IMR-90 (cell line): ENCODE measurements around the gene SLC7A6. TPM values are rescaled to one million over a fixed set of nuclear protein-coding genes. Genes with fewer than 3 reads are reported as not detected.

Source experiments
- ATAC-seq: fragments of 200-7000 bp; cut with Tn5 transposase; 2 replicates; pipeline ENCODE4 v1.9.1; 2020; ENCODE audit warnings: low read depth, mild to moderate bottlenecking, moderate library complexity
- BruUV-seq: library from RNA; stranded (reverse); fragments of 400-500 nt; replicated peaks from 2 replicates; lab custom pipeline; 2021; lab: Mats Ljungman, UMichigan
- CTCF ChIA-PET: fragments of 300-600 bp; formaldehyde crosslinking; extraction: SDS; loops from one replicate; lab custom pipeline; 2021; ENCODE audit warnings: antibody characterized with exemption; lab: Yijun Ruan, JAX
- POLR2A ChIA-PET: fragments of 300-600 bp; sonication (Branson Sonifier 250); formaldehyde crosslinking; loops from one replicate; lab custom pipeline; 2022; ENCODE audit warnings: antibody characterized with exemption; ENCODE audit not compliant: unreplicated experiment; lab: Charles Lee
- DNase-seq: peaks from one replicate; pipeline ENCODE4 v3.0.0; 2013
- H2AFZ ChIP-seq: replicated peaks from 2 replicates; pipeline ENCODE3; 2013; ENCODE audit warnings: low read length, mild to moderate bottlenecking; ENCODE audit not compliant: poor library complexity
- H2AK5ac ChIP-seq: 2 replicates; pipeline ENCODE4 v1.6.1; 2013; ENCODE audit warnings: low read depth, low read length, inconsistent platforms
- H2AK9ac ChIP-seq: replicated peaks from 2 replicates; pipeline ENCODE3; 2013; ENCODE audit warnings: mild to moderate bottlenecking, low read depth, low read length, moderate library complexity; ENCODE audit not compliant: poor library complexity
- H2BK120ac ChIP-seq: 2 replicates; pipeline ENCODE4 v1.6.1; 2013; ENCODE audit warnings: low read depth, low read length, inconsistent platforms
- H2BK15ac ChIP-seq: 3 replicates; pipeline ENCODE4 v1.6.1; 2013; ENCODE audit warnings: low read depth, low read length, inconsistent platforms
- H2BK20ac ChIP-seq: 2 replicates; pipeline ENCODE4 v1.6.1; 2013; ENCODE audit warnings: low read depth, mild to moderate bottlenecking, inconsistent platforms, low read length, moderate library complexity
- H2BK5ac ChIP-seq: 2 replicates; pipeline ENCODE4 v1.6.1; 2013; ENCODE audit warnings: mild to moderate bottlenecking, low read depth, low read length, inconsistent platforms; ENCODE audit not compliant: poor library complexity, severe bottlenecking
- H3K14ac ChIP-seq: replicated peaks from 2 replicates; pipeline ENCODE4 v1.6.1; 2013; ENCODE audit warnings: low read depth, low read length, inconsistent platforms
- H3K18ac ChIP-seq: 2 replicates; pipeline ENCODE4 v1.6.1; 2013; ENCODE audit warnings: low read depth, low read length, control low read depth
- H3K23ac ChIP-seq: 2 replicates; pipeline ENCODE4 v1.6.1; 2013; ENCODE audit warnings: low read depth, low read length, inconsistent platforms
- H3K27ac ChIP-seq: 2 replicates; pipeline ENCODE4 v1.5.1; 2013; ENCODE audit warnings: mild to moderate bottlenecking, control low read depth, low read length; ENCODE audit not compliant: insufficient read depth
- H3K27me3 ChIP-seq: 2 replicates; pipeline ENCODE4 v1.6.1; 2013; ENCODE audit warnings: low read length; ENCODE audit not compliant: control insufficient read depth, insufficient read depth
- H3K36me3 ChIP-seq: 2 replicates; pipeline ENCODE4 v1.6.1; 2013; ENCODE audit warnings: low read length, mixed read lengths; ENCODE audit not compliant: control insufficient read depth, insufficient read depth
- H3K4ac ChIP-seq: 2 replicates; pipeline ENCODE4 v1.6.1; 2013; ENCODE audit warnings: low read depth, low read length, inconsistent platforms
- H3K4me1 ChIP-seq: 2 replicates; pipeline ENCODE4 v1.6.1; 2013; ENCODE audit warnings: low read length, mixed read lengths; ENCODE audit not compliant: control insufficient read depth, insufficient read depth
- H3K4me2 ChIP-seq: 2 replicates; pipeline ENCODE4 v1.6.1; 2013; ENCODE audit warnings: low read depth, mild to moderate bottlenecking, control low read depth, low read length, moderate library complexity
- H3K4me3 ChIP-seq: 2 replicates; pipeline ENCODE4 v1.5.1; 2013; ENCODE audit warnings: low read depth, mild to moderate bottlenecking, control low read depth, low read length, moderate library complexity; ENCODE audit not compliant: insufficient read depth
- H3K56ac ChIP-seq: 2 replicates; pipeline ENCODE4 v1.6.1; 2013; ENCODE audit warnings: low read length, inconsistent platforms; ENCODE audit not compliant: insufficient read depth; ENCODE audit errors: extremely low read depth
- H3K79me1 ChIP-seq, 2 experiments: 2 replicates each; pipeline ENCODE4 v1.6.1; 2013; ENCODE audit warnings: low read length in 2 of 2, inconsistent platforms in 1 of 2, low read depth in 1 of 2
- H3K9ac ChIP-seq: 2 replicates; pipeline ENCODE4 v1.6.1; 2013; ENCODE audit warnings: low read depth, low read length, control low read depth
- H3K9me1 ChIP-seq: 2 replicates; pipeline ENCODE4 v1.6.1; 2013; ENCODE audit warnings: low read length, inconsistent platforms; ENCODE audit not compliant: insufficient read depth
- H3K9me3 ChIP-seq: 2 replicates; pipeline ENCODE4 v1.6.1; 2013; ENCODE audit warnings: low read length; ENCODE audit not compliant: control insufficient read depth, insufficient read depth
- H4K20me1 ChIP-seq: 2 replicates; pipeline ENCODE4 v1.6.1; 2013; ENCODE audit warnings: low read length, inconsistent platforms; ENCODE audit not compliant: insufficient read depth
- H4K5ac ChIP-seq: 2 replicates; pipeline ENCODE4 v1.6.1; 2013; ENCODE audit warnings: mild to moderate bottlenecking, low read depth, low read length, control low read depth
- H4K8ac ChIP-seq, 2 experiments: 2 replicates each; pipeline ENCODE4 v1.6.1; 2013; ENCODE audit warnings: low read depth in 2 of 2, low read length in 2 of 2, control low read depth in 1 of 2, inconsistent platforms in 1 of 2
- H4K91ac ChIP-seq: 2 replicates; pipeline ENCODE4 v1.6.1; 2013; ENCODE audit warnings: low read depth, low read length, inconsistent platforms; ENCODE audit not compliant: insufficient read depth
- BHLHE40 ChIP-seq: fragments of 150-350 bp; IDR thresholded peaks from 2 replicates; pipeline ENCODE4 v1.6.1; 2016; ENCODE audit warnings: mild to moderate bottlenecking, low read depth, low read length
- CEBPB ChIP-seq: IDR thresholded peaks from 2 replicates; pipeline ENCODE4 v1.6.1; 2012; ENCODE audit warnings: low read depth, low read length, improper control_type of control experiment
- CHD1 ChIP-seq: IDR thresholded peaks from 2 replicates; pipeline ENCODE4 v1.6.1; 2012; ENCODE audit warnings: low read depth, low read length, improper control_type of control experiment
- MAFK ChIP-seq: IDR thresholded peaks from 2 replicates; pipeline ENCODE4 v1.6.1; 2012; ENCODE audit warnings: low read depth, low read length, improper control_type of control experiment
- MAZ ChIP-seq: IDR thresholded peaks from 2 replicates; pipeline ENCODE4 v1.6.1; 2012; ENCODE audit warnings: low read depth, mild to moderate bottlenecking, low read length, improper control_type of control experiment, moderate library complexity, borderline replicate concordance
- MXI1 ChIP-seq: IDR thresholded peaks from 2 replicates; pipeline ENCODE4 v1.6.1; 2012; ENCODE audit warnings: low read depth, mild to moderate bottlenecking, low read length, moderate library complexity, borderline replicate concordance
- NFE2L2 ChIP-seq: fragments of 150-350 bp; IDR thresholded peaks from 2 replicates; pipeline ENCODE4 v1.6.1; 2016; ENCODE audit warnings: low read depth, mild to moderate bottlenecking, low read length
- POLR2A ChIP-seq: IDR thresholded peaks from 2 replicates; pipeline ENCODE4 v1.6.1; 2012; ENCODE audit warnings: mild to moderate bottlenecking, low read depth, low read length
- RCOR1 ChIP-seq: IDR thresholded peaks from 2 replicates; pipeline ENCODE4 v1.6.1; 2012; ENCODE audit warnings: mild to moderate bottlenecking, low read length, improper control_type of control experiment; ENCODE audit not compliant: insufficient replicate concordance
- RFX5 ChIP-seq: IDR thresholded peaks from 2 replicates; pipeline ENCODE4 v1.8.0; 2012; ENCODE audit warnings: low read depth, mild to moderate bottlenecking, low read length, moderate library complexity
- SMC3 ChIP-seq: fragments of 150-350 bp; IDR thresholded peaks from 2 replicates; pipeline ENCODE4 v1.6.1; 2016; ENCODE audit warnings: low read depth, mild to moderate bottlenecking, antibody characterized with exemption, low read length, moderate library complexity
- WGBS, 2 experiments: methylation state at CpG; one replicate each; pipeline versions ENCODE4 v1.1.5 to v1.1.7; 2013; ENCODE audit warnings: missing lambda C conversion rate in 2 of 2; ENCODE audit not compliant: insufficient read length in 1 of 2; ENCODE audit errors: extremely low coverage in 2 of 2; 5-methylcytosine and 5-hydroxymethylcytosine counted together
- dilution Hi-C: fragments of 300-500 bp; cut with HindIII; formaldehyde crosslinking; loops from one replicate; pipeline ENCODE4 v1.14.3; 2018; ENCODE audit warnings: low sequenced_read_pairs; ENCODE audit not compliant: unreplicated experiment
- in situ Hi-C: fragments of 300-500 bp; cut with MboI; formaldehyde crosslinking; loops from 3 replicates; pipeline ENCODE4 v1.14.3; 2019; ENCODE audit warnings: low sequenced_read_pairs, inconsistent platforms, mixed read lengths
- intact Hi-C: fragments of 100-400 bp; cut with micrococcal nuclease; formaldehyde crosslinking; loops from 2 replicates; pipeline ENCODE4 v1.10.0; 2022
- polyA plus RNA-seq, 3 experiments: library from polyadenylated mRNA; depleted of rRNA; stranded (reverse); fragments of >200 nt; gene quantifications; 2 replicates each; pipeline ENCODE4 v1.2.3, GENCODE V29; 2012; ENCODE audit warnings: low replicate concordance in 1 of 3
- total RNA-seq: library from RNA; depleted of rRNA; stranded (reverse); fragments of >200 nt; gene quantifications from 2 replicates; pipeline ENCODE4 v1.2.3, GENCODE V29; 2012
- TF ChIP-seq, protein P1 (sequence below): fragments of 150-350 bp; IDR thresholded peaks from 2 replicates; pipeline ENCODE4 v1.6.1; 2017; ENCODE audit warnings: mild to moderate bottlenecking, antibody characterized with exemption, low read length, low read depth
- TF ChIP-seq, protein P2 (sequence below): fragments of 150-350 bp; IDR thresholded peaks from 2 replicates; pipeline ENCODE4 v1.6.1; 2016; ENCODE audit warnings: low read depth, mild to moderate bottlenecking, low read length, moderate library complexity, borderline replicate concordance

Gene SLC7A6
- total and polyA plus RNA-seq, 2 of the 4 experiments (the other 2 are of a cell fraction) = 29.4 to 36.1 TPM

- ATAC-seq = no peak
These were observed 78.3 kb downstream of the SLC7A6 start for GRCh38 chr16:68342620-68343019.

More at GRCh38 chr16:68342620-68343019, 78.3 kb downstream of the SLC7A6 start:
- H4K91ac ChIP-seq = no peak overlapping the region
- POLR2A ChIA-PET = no interaction called here
- peaks cover 4% of the 10 kb centered on the region; the same call in 1 of the 2 replicates for H3K9me1 ChIP-seq
- H2AFZ ChIP-seq = no peak overlapping the region
- H2BK120ac ChIP-seq = no peak overlapping the region
- no peak overlapping the region for H2AK5ac ChIP-seq
- in situ Hi-C loops (no loop called here), intact Hi-C loops (no loop called here), dilution Hi-C loops (no loop called here)
- no peaks in the 10 kb centered on the region for H3K79me1 ChIP-seq
- H3K4me1 ChIP-seq = no peaks in the 10 kb centered on the region
- no peak overlapping the region for H3K56ac ChIP-seq
- H2BK20ac ChIP-seq = no peak overlapping the region
- no peaks in the 10 kb centered on the region for H3K9me3 ChIP-seq
- H3K4me2 ChIP-seq = no peak overlapping the region
- no peak overlapping the region for H4K5ac ChIP-seq
- no peak overlapping the region for H3K14ac ChIP-seq
- H2BK5ac ChIP-seq = no peak overlapping the region
- TF ChIP-seq, protein P1, sequence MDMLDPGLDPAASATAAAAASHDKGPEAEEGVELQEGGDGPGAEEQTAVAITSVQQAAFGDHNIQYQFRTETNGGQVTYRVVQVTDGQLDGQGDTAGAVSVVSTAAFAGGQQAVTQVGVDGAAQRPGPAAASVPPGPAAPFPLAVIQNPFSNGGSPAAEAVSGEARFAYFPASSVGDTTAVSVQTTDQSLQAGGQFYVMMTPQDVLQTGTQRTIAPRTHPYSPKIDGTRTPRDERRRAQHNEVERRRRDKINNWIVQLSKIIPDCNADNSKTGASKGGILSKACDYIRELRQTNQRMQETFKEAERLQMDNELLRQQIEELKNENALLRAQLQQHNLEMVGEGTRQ = no peak
- no peak for TF ChIP-seq CHD1
- no peak for TF ChIP-seq MXI1
- no peak for TF ChIP-seq RCOR1
- TF ChIP-seq MAZ = no peak
- no peak for TF ChIP-seq BHLHE40
- TF ChIP-seq, protein P2, sequence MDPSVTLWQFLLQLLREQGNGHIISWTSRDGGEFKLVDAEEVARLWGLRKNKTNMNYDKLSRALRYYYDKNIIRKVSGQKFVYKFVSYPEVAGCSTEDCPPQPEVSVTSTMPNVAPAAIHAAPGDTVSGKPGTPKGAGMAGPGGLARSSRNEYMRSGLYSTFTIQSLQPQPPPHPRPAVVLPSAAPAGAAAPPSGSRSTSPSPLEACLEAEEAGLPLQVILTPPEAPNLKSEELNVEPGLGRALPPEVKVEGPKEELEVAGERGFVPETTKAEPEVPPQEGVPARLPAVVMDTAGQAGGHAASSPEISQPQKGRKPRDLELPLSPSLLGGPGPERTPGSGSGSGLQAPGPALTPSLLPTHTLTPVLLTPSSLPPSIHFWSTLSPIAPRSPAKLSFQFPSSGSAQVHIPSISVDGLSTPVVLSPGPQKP = no peak
- TF ChIP-seq NFE2L2 = no peak
- TF ChIP-seq RFX5 = no peak
- TF ChIP-seq POLR2A = no peak
- TF ChIP-seq CEBPB = no peak
- TF ChIP-seq MAFK = no peak
- no peak for TF ChIP-seq SMC3
- H4K8ac ChIP-seq = no peak overlapping the region
- no peak overlapping the region for H2AK9ac ChIP-seq
- H2BK15ac ChIP-seq = no peak overlapping the region
- DNase-seq = no peak
- no peak overlapping the region for H3K9ac ChIP-seq
- no peaks in the 10 kb centered on the region for H4K20me1 ChIP-seq
- no peak overlapping the region for H3K4ac ChIP-seq
- CTCF ChIA-PET = no interaction called here
- no CpG with 5 or more reads among the region's 7 CpGs for WGBS, 2 experiments
- no peaks in the 10 kb centered on the region for H3K27me3 ChIP-seq
- H3K23ac ChIP-seq = no peak overlapping the region
- no peak overlapping the region for H3K27ac ChIP-seq
- H3K36me3 ChIP-seq = peaks cover 63% of the 10 kb centered on the region
- no peak overlapping the region for H3K18ac ChIP-seq
- no TSS peak for BruUV-seq
- no peak overlapping the region for H3K4me3 ChIP-seq
